Fibroblast of pulmonary artery (primary cell): ENCODE measurements around the gene TPX2.
"Not testable (repeated sequence)": the region's sequence is repeated elsewhere in the genome, so short reads cannot be mapped to it uniquely, and the experiment has no call there.

Experiments used
- DNase-seq: peaks from one replicate; pipeline ENCODE4 v3.0.0-alpha.2; 2010; ENCODE audit warnings: low read depth
- H3K4me3 ChIP-seq: replicated peaks from 2 replicates; pipeline ENCODE4 v1.5.1; 2011; ENCODE audit warnings: low read depth, mild to moderate bottlenecking, control low read depth, low read length, moderate library complexity
- CTCF ChIP-seq: IDR thresholded peaks from 2 replicates; pipeline ENCODE4 v1.5.1; 2011; ENCODE audit warnings: mild to moderate bottlenecking, control low read depth, low read length, inconsistent platforms; ENCODE audit errors: missing control alignments

The TPX2 gene

GRCh38 chr20:31808481-31808880 is 69.4 kb downstream of the TPX2 start:
- no peak for TF ChIP-seq CTCF
- H3K4me3 ChIP-seq = no peak overlapping the region
- no peak for DNase-seq

GRCh38 chr20:31809661-31810060 is 70.6 kb downstream of the TPX2 start:
- no peak for TF ChIP-seq CTCF
- DNase-seq = no peak

GRCh38 chr20:31811198-31811597 is 72.1 kb downstream of the TPX2 start:
- TF ChIP-seq CTCF = no peak
- DNase-seq = no peak
- no peak overlapping the region for H3K4me3 ChIP-seq

More at GRCh38 chr20:31809661-31810060, 70.6 kb downstream of the TPX2 start:
- no peak overlapping the region for H3K4me3 ChIP-seq

DNA sequence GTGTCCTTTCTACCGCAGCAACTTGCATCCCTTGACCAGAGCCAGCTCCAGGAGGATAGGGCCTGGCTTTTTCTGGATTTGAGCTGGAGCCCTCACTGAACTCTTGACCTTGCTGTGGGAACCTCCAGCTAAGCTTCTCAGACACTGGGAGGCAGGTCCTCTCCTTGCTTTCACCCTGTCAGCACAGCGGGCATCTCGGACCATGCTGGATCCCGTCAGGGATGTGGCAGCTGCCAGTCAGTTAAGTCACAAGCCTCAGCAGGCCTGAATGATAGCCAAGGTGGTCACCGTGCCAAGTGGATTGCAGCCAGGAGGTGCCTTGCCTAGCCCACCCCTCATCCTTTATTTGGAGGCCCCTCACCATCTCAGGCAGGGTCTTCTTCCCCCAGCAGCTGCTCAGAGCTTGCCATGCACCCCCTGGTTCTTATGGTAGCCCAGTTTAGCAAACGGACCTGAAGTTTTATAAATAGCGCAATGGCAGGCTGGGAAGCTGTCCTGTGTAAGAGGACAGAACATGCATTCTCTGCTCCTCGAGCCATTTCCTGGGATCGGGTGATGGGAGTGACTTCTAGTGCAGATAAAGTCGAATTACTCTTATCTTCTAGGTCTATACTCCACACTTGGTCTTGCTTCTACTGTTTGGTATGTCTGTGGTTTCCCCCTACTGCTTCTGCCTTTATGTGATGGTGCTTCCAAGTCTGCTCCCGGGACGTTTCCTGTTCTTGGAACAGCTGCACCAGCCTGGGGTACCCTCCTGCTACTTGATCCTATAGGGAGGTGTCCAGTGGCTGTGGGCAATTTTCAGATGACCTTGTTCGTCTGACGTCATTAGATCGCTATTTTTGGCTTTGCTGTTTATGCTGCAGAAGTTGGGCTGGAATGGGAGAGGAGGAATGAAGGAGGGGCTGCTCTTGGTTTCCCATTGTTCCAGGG is 73.0 kb downstream of the TPX2 start:
- peak; percentile 84 for DNase-seq
- no peak for TF ChIP-seq CTCF
- H3K4me3 ChIP-seq = no peak overlapping the region

DNA sequence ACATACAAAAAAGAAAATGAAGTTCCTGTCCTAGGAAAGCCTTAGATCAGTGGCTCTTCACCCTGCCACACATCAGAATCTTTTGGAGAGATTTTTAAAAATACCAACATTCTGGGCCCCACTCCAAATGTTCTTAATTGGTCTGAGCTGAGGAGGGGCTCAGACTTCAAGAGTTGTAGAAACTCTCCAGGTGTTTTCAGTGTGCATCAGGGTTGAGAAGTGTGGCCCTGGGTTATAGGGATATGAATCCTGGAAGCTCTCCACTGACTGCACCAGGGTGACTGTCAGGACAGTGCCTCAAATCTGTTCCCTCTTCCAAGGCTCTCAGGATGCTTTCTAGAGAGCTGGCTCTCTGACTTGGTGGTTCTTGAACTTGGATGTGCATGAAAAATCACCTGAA is 74.5 kb downstream of the TPX2 start:
- TF ChIP-seq CTCF = no peak
- no peak for DNase-seq
- H3K4me3 ChIP-seq = no peak overlapping the region

- H3K4me3 ChIP-seq, DNase-seq: not testable (repeated sequence)
Measured at GRCh38 chr20:31814142-31814541, 75.1 kb downstream of the TPX2 start.

DNA sequence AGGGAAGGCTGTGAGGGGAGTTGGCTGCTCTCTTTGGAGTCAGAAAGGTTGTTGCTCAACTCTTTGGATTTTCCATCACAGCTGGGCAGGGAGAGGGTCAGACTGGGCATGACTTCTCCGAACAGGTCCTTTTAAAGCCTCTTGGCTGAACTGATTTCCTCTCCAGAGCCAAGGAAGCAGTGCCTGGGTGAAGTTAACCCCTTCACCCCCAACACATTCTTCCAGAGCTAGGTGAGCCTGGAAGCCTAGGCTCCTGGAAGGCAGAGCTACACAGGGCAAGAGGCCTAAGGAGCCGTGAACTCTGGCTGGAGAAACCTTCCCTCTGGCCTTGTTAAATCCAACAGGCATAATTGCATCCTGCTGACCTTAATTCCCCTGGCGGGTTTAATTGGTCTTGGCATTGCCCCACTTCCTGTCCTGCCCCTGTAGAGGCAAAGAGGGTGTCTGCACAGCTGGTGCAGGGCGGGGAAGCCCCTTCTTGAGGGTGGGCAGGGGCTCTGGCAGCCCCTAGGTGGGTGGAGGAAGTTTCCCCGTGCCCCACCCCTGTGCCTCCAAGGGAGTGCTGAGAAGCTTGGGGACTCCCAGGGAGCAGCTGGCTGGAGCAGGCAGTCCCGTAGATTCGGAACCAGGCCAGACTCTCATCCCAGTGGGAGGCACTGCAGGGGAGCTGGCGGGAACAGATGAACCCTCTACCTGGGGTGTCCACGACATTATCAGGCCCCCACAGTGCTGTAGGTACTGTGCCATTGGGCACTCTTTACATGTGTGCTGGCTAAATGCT is 76.5 kb downstream of the TPX2 start:
- no peak overlapping the region for H3K4me3 ChIP-seq
- TF ChIP-seq CTCF = no peak
- peak; percentile 47 for DNase-seq
